Trophoblast cell (in vitro differentiated cells and primary cell): ENCODE results near the gene ZNF394.

Experiments
- DNase-seq, 2 donors: peaks; one replicate each; pipeline ENCODE4 v3.0.0-alpha.2; 2016
- H2AFZ ChIP-seq: 2 replicates; pipeline ENCODE4 v1.6.1; 2013; ENCODE audit warnings: low read length, moderate library complexity, mild to moderate bottlenecking; ENCODE audit not compliant: insufficient read depth, poor library complexity
- H2AK5ac ChIP-seq: 2 replicates; pipeline ENCODE4 v1.6.1; 2013; ENCODE audit warnings: mild to moderate bottlenecking, low read length
- H2BK120ac ChIP-seq: 2 replicates; pipeline ENCODE4 v1.6.1; 2013; ENCODE audit warnings: low read length, mild to moderate bottlenecking, moderate library complexity; ENCODE audit not compliant: insufficient read depth, poor library complexity
- H2BK12ac ChIP-seq: 2 replicates; pipeline ENCODE4 v1.6.1; 2013; ENCODE audit warnings: mild to moderate bottlenecking, low read length, moderate library complexity
- H2BK5ac ChIP-seq: 2 replicates; pipeline ENCODE4 v1.6.1; 2013; ENCODE audit warnings: low read length, low read depth, moderate library complexity, mild to moderate bottlenecking; ENCODE audit not compliant: poor library complexity
- H3K14ac ChIP-seq: 2 replicates; pipeline ENCODE4 v1.6.1; 2013; ENCODE audit warnings: mild to moderate bottlenecking, low read length
- H3K18ac ChIP-seq: 2 replicates; pipeline ENCODE4 v1.6.1; 2013; ENCODE audit warnings: mild to moderate bottlenecking, low read length
- H3K23ac ChIP-seq: 2 replicates; pipeline ENCODE4 v1.6.1; 2013; ENCODE audit warnings: low read length
- H3K27ac ChIP-seq: 2 replicates; pipeline ENCODE4 v1.5.1; 2013; ENCODE audit warnings: low read depth, mild to moderate bottlenecking, inconsistent platforms, low read length, moderate library complexity
- H3K27me3 ChIP-seq: 2 replicates; pipeline ENCODE4 v1.6.1; 2013; ENCODE audit warnings: inconsistent platforms, mild to moderate bottlenecking, low read length, moderate library complexity; ENCODE audit not compliant: insufficient read depth
- H3K36me3 ChIP-seq, 2 experiments: 1 replicate in 1 of 2; 2 replicates in 1 of 2; pipeline ENCODE4 v1.6.1; 2013; ENCODE audit warnings: low read length in 2 of 2, mild to moderate bottlenecking in 2 of 2, moderate library complexity in 1 of 2; ENCODE audit not compliant: insufficient read depth in 2 of 2, control insufficient read depth in 1 of 2
- H3K4ac ChIP-seq: 2 replicates; pipeline ENCODE4 v1.6.1; 2013; ENCODE audit warnings: low read depth, mild to moderate bottlenecking, low read length, moderate library complexity
- H3K4me1 ChIP-seq, 2 experiments: 1 replicate in 1 of 2; 2 replicates in 1 of 2; pipeline ENCODE4 v1.6.1; 2013; ENCODE audit warnings: low read length in 2 of 2, mild to moderate bottlenecking in 2 of 2, moderate library complexity in 1 of 2; ENCODE audit not compliant: insufficient read depth in 2 of 2, control insufficient read depth in 1 of 2
- H3K4me2 ChIP-seq: 2 replicates; pipeline ENCODE4 v1.6.1; 2013; ENCODE audit warnings: inconsistent platforms, mild to moderate bottlenecking, low read length, moderate library complexity
- H3K4me3 ChIP-seq: 2 replicates; pipeline ENCODE4 v1.5.1; 2013; ENCODE audit warnings: mild to moderate bottlenecking, low read depth, low read length, inconsistent platforms
- H3K79me1 ChIP-seq: one replicate; pipeline ENCODE4 v1.6.1; 2013; ENCODE audit warnings: low read length
- H3K79me2 ChIP-seq: 2 replicates; pipeline ENCODE4 v1.6.1; 2013; ENCODE audit warnings: low read length, mild to moderate bottlenecking; ENCODE audit not compliant: control insufficient read depth, insufficient read depth, poor library complexity
- H3K9ac ChIP-seq: 2 replicates; pipeline ENCODE4 v1.6.1; 2013; ENCODE audit warnings: mild to moderate bottlenecking, low read length
- H3K9me3 ChIP-seq: 2 replicates; pipeline ENCODE4 v1.6.1; 2013; ENCODE audit warnings: low read depth, mild to moderate bottlenecking, control low read depth, inconsistent platforms, low read length; ENCODE audit not compliant: insufficient read depth
- H4K12ac ChIP-seq: 2 replicates; pipeline ENCODE4 v1.6.1; 2013; ENCODE audit warnings: low read depth, mild to moderate bottlenecking, low read length, moderate library complexity
- H4K8ac ChIP-seq: 2 replicates; pipeline ENCODE4 v1.6.1; 2013; ENCODE audit warnings: low read depth, mild to moderate bottlenecking, low read length, moderate library complexity
- H4K91ac ChIP-seq: one replicate; pipeline ENCODE4 v1.6.1; 2013; ENCODE audit warnings: low read depth, mild to moderate bottlenecking, low read length, moderate library complexity
- WGBS: extraction: QIAGEN DNeasy Blood & Tissue Kit; methylation state at CpG from one replicate; pipeline ENCODE4 v1.1.7; 2013; ENCODE audit warnings: missing lambda C conversion rate; ENCODE audit not compliant: insufficient read length, insufficient coverage; ENCODE audit errors: extremely low coverage; 5-methylcytosine and 5-hydroxymethylcytosine counted together

ZNF394 gene

DNA sequence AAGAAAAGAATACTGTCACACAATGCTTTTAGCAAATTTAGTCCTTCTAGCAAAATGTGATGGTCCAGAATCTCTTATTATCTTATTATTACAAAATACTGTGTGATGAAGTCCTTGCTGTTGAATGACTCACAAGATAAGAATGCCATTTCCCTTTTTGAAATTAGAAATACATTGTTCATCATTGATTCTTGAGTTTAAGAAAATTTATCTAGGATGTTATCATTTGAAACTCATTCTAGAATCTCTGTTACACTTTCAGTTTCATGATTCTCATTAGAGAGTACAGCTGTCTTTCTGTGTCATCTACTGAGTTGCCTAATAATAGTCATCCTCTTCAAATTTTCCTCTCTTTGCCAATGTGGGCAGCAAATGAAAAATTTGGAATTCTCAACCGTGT lies 14.0 kb upstream of the ZNF394 start:
- H2BK5ac ChIP-seq, result no peak overlapping the region
- H3K9ac ChIP-seq, result no peak overlapping the region
- no peak overlapping the region for H3K18ac ChIP-seq
- no peak overlapping the region for H3K4ac ChIP-seq
- no peak overlapping the region for H3K4me3 ChIP-seq
- H2BK120ac ChIP-seq, result no peak overlapping the region
- H3K27ac ChIP-seq, result no peak overlapping the region
- no CpG with 5 or more reads among the region's 1 CpG for WGBS
- no peaks in the 10 kb centered on the region for H3K79me1 ChIP-seq
- no peaks in the 10 kb centered on the region for H3K79me2 ChIP-seq
- no peaks in the 10 kb centered on the region for H3K9me3 ChIP-seq
- H3K4me1 ChIP-seq, result no peaks in the 10 kb centered on the region
- H3K14ac ChIP-seq, result no peak overlapping the region
- no peak overlapping the region for H4K12ac ChIP-seq
- no peak overlapping the region for H3K23ac ChIP-seq
- H4K8ac ChIP-seq, result no peak overlapping the region
- H2BK12ac ChIP-seq, result no peak overlapping the region
- H3K36me3 ChIP-seq, result peaks cover 28 to 39% of the 10 kb centered on the region in 2 experiments
- H2AFZ ChIP-seq, result no peak overlapping the region
- H2AK5ac ChIP-seq, result no peak overlapping the region
- no peak overlapping the region for H4K91ac ChIP-seq
- H3K27me3 ChIP-seq, result no peaks in the 10 kb centered on the region
- no peak overlapping the region for H3K4me2 ChIP-seq
- no peak for DNase-seq

GRCh38 chr7:99505324-99505662 lies 5.2 kb upstream of the ZNF394 start:
- Histone ChIP-seq H3K4me3 (peak overlapping the region; percentile 91), H3K9me3 (no peaks in the 10 kb centered on the region), H3K23ac (no peak overlapping the region), H3K9ac (peak overlapping the region; percentile 92), H4K8ac (peak overlapping the region; percentile 96), H3K4me1 (peaks cover 7 to 10% of the 10 kb centered on the region in 2 experiments), H3K27ac (no peak overlapping the region), H3K79me2 (peaks cover 7% of the 10 kb centered on the region), H2BK5ac (peak overlapping the region; percentile 32), H4K12ac (peak overlapping the region; percentile 80), H3K18ac (peak overlapping the region; percentile 93), H3K14ac (peak overlapping the region; percentile 67), H2BK120ac (peak overlapping the region; percentile 49), H2BK12ac (no peak overlapping the region), H3K4me2 (peak overlapping the region; percentile 73), H3K79me1 (peaks cover 10% of the 10 kb centered on the region), H3K36me3 (peaks cover 0 to 5% of the 10 kb centered on the region in 2 experiments), H3K27me3 (no peaks in the 10 kb centered on the region), H2AK5ac (peak overlapping the region; percentile 9), H2AFZ (peak overlapping the region; percentile 83), H4K91ac (peak overlapping the region; percentile 96), H3K4ac (peak overlapping the region; percentile 6)
- WGBS, result no CpG with 5 or more reads among the region's 11 CpGs
- DNase-seq, result peak in 1 of 2 donors; percentile 29

DNA sequence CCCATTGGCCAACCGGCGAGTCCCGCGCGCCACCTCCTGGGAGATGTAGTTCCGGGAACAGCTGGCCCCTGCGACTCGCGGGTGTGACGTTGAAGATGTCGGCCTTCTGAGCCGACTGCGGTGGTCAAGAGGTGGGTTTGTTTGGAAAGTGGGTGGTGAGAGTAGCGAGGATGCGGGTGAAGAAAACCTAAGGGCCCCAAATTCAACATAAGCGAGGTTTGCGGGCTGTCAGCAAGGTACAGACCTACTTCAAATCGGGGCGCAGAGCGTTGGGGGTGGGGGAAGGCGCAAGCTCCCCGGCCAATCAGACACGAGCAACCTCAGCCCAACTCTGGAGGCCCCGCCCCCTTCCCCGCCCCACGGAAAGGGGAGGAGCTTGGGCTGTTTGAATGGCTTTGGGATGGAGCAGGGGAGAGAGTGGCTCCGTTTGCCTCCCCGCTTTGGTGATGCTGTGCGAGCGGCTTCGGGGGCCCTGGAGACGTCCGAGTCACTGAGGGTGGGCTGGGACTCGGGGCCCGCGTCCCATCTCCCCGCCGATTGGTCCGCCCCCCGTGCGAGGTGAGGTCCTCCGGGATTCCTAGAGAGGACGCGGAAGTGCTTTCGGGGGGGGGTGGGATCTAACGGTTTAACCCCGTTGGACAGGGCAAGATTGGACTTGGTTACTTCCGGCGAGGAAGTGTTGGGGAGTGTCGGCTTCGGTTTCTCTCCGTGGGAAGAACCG lies 4.7 kb upstream of the ZNF394 start, which contains the start of gene ZKSCAN5:
Gene ZKSCAN5 (plus strand): TSS at position 60 of the 721 bp plus-strand sequence. CDS start 1,383 bp downstream, outside the sequence.
- Histone ChIP-seq H4K8ac (peak within 1 kb of the TSS; percentile 99), H2AFZ (peak within 1 kb of the TSS; percentile 85), H3K23ac (no peak within 1 kb of the TSS), H3K18ac (peak within 1 kb of the TSS; percentile 93), H3K4me2 (peak within 1 kb of the TSS; percentile 73), H3K14ac (peak within 1 kb of the TSS; percentile 94), H3K79me1 (peaks cover 13% of the 10 kb centered on the region), H4K12ac (peak within 1 kb of the TSS; percentile 88), H3K4ac (peak within 1 kb of the TSS; percentile 92), H3K4me1 (peaks cover 7 to 10% of the 10 kb centered on the region in 2 experiments), H2BK5ac (peak within 1 kb of the TSS; percentile 93), H3K9ac (peak within 1 kb of the TSS; percentile 92), H3K36me3 (peaks cover 0 to 3% of the 10 kb centered on the region in 2 experiments), H2BK120ac (peak within 1 kb of the TSS; percentile 76), H3K9me3 (no peaks in the 10 kb centered on the region), H4K91ac (peak within 1 kb of the TSS; percentile 96), H2BK12ac (no peak within 1 kb of the TSS), H3K27me3 (no peaks in the 10 kb centered on the region), H3K4me3 (peak within 1 kb of the TSS; percentile 91), H3K79me2 (peaks cover 7% of the 10 kb centered on the region), H3K27ac (peak within 1 kb of the TSS; percentile 91), H2AK5ac (peak within 1 kb of the TSS; percentile 9)
- peak; percentile 91 to 94 for DNase-seq
- WGBS, result no CpG with 5 or more reads among the region's 53 CpGs

DNA sequence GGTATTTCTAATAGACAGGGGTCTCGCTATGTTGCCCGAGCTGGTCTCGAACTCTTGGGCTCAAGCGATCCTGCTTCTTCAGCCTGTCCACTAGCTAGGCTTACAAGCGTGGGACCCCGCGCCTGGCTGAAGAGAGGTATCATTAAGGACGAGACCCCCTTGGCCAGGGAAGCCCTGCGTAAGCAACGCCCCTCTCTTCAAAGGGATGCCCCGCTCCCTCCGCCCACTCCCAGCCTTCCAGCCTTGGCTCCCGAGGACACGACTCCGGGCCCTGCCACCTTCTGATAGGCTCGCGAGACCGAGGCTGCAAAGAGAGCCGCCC lies 4.2 kb upstream of the ZNF394 start:
- no peak overlapping the region for H3K4ac ChIP-seq
- H2BK12ac ChIP-seq, result no peak overlapping the region
- H3K36me3 ChIP-seq, result peaks cover 0 to 3% of the 10 kb centered on the region in 2 experiments
- H3K4me1 ChIP-seq, result peaks cover 7 to 10% of the 10 kb centered on the region in 2 experiments
- H3K79me1 ChIP-seq, result peaks cover 13% of the 10 kb centered on the region
- no CpG with 5 or more reads among the region's 19 CpGs for WGBS
- peak overlapping the region; percentile 46 for H4K91ac ChIP-seq
- H2AFZ ChIP-seq, result peak overlapping the region; percentile 68
- H2AK5ac ChIP-seq, result no peak overlapping the region
- DNase-seq, result peak; percentile 99
- no peak overlapping the region for H3K23ac ChIP-seq
- no peaks in the 10 kb centered on the region for H3K27me3 ChIP-seq
- H4K8ac ChIP-seq, result peak overlapping the region; percentile 90
- H4K12ac ChIP-seq, result peak overlapping the region; percentile 88
- peaks cover 9% of the 10 kb centered on the region for H3K79me2 ChIP-seq
- peak overlapping the region; percentile 72 for H3K4me2 ChIP-seq
- peak overlapping the region; percentile 55 for H3K14ac ChIP-seq
- no peaks in the 10 kb centered on the region for H3K9me3 ChIP-seq
- no peak overlapping the region for H3K27ac ChIP-seq
- H2BK5ac ChIP-seq, result no peak overlapping the region
- no peak overlapping the region for H3K9ac ChIP-seq
- H3K4me3 ChIP-seq, result peak overlapping the region; percentile 45
- peak overlapping the region; percentile 56 for H3K18ac ChIP-seq
- H2BK120ac ChIP-seq, result no peak overlapping the region
